ENCODE measurements around the gene MAL. TPM values are rescaled to one million over a fixed set of nuclear protein-coding genes. Genes with fewer than 3 reads are reported as not detected.

The MAL gene
- total RNA-seq, 2 experiments from 2014 or later, result 35.4 to 43.3 TPM

DNA sequence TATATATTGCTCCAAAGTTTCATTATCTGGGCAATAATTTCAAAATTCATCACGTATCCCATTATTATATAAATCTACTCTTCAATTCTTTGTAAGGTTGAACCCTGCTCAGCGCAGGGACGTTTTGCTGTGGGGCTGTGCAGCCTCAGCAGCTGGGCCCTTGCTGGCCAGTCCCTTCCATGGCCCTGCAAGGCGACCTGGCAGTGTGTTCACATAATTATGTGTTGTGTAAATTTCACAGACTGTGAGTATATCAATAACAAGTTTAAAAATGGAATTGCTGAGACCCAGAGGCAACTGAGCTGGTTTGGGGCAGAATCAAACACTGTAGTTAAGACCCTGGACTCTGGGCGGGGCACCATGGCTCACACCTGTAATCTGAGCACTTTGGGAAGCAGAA, 16.1 kb upstream of the MAL start:
- CTCF ChIA-PET, result interaction anchor here (0.6 to 1.2 kb wide), 3 partner anchors 13 to 674 kb away, joined by 3 to 4 read pairs (median 3); no protein-coding TSS in a partner anchor
- intact Hi-C loops (cut with DNase I, micrococcal nuclease), result no loop called here

GRCh38 chr2:95010126-95010525, 15.4 kb upstream of the MAL start:
- no peaks in the 10 kb centered on the region for H3K36me3 Mint-ChIP-seq (ENCODE audit: low read depth)
- ChIA-PET POLR2A (no interaction called here), CTCF (interaction anchor here (0.6 to 1.2 kb wide), 3 partner anchors 12 to 673 kb away, joined by 3 to 4 read pairs (median 3); no protein-coding TSS in a partner anchor)
- intact Hi-C loops (cut with DNase I, micrococcal nuclease), result no loop called here
- ATAC-seq (no peak), DNase-seq (no peak)
- no peak overlapping the region for H3K27ac Mint-ChIP-seq
- H3K4me3 Mint-ChIP-seq, result no peak overlapping the region
- H3K4me1 Mint-ChIP-seq, result no peaks in the 10 kb centered on the region
- H3K27me3 Mint-ChIP-seq, result no peaks in the 10 kb centered on the region
- no peaks in the 10 kb centered on the region for H3K9me3 Mint-ChIP-seq (ENCODE audit: low read depth)

More for the DNA sequence above, 16.1 kb upstream of the MAL start:
- no peak overlapping the region for H3K27ac Mint-ChIP-seq
- no peaks in the 10 kb centered on the region for H3K9me3 Mint-ChIP-seq (ENCODE audit: low read depth)
- ATAC-seq, result no peak
- POLR2A ChIA-PET, result no interaction called here
- no peak overlapping the region for H3K4me3 Mint-ChIP-seq
- no peaks in the 10 kb centered on the region for H3K27me3 Mint-ChIP-seq
- H3K4me1 Mint-ChIP-seq, result no peaks in the 10 kb centered on the region
- H3K36me3 Mint-ChIP-seq (ENCODE audit: low read depth), result no peaks in the 10 kb centered on the region
- no peak for DNase-seq

DNA sequence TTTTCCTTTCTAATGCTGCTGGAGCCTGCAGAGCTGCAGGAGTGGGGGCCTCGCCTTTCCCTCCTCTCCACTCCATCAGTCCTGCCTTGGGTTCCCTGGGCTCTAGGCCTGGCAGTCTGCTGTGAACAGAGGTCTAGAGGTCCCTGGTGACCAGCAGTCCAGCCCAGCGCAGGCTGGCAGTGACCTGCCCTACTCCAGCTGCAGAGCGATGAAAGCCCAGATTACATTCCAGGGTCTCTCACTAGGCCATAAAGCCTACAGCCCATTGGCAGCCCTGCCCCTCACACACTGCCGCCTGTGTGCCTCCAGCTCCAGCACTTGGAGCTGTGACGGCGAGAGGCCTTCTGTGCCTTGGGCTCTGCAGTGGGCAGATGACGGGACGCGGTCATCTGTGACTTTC, 14.8 kb upstream of the MAL start:
- ATAC-seq, result no peak
- ChIA-PET POLR2A (no interaction called here), CTCF (no interaction called here)
- Mint-ChIP-seq H3K36me3 (ENCODE audit: low read depth) (no peaks in the 10 kb centered on the region), H3K4me3 (no peak overlapping the region), H3K27ac (no peak overlapping the region), H3K4me1 (peaks cover 3% of the 10 kb centered on the region), H3K9me3 (ENCODE audit: low read depth) (no peaks in the 10 kb centered on the region), H3K27me3 (no peaks in the 10 kb centered on the region)
- DNase-seq, result no peak
- intact Hi-C loops (cut with DNase I, micrococcal nuclease), result no loop called here

DNA sequence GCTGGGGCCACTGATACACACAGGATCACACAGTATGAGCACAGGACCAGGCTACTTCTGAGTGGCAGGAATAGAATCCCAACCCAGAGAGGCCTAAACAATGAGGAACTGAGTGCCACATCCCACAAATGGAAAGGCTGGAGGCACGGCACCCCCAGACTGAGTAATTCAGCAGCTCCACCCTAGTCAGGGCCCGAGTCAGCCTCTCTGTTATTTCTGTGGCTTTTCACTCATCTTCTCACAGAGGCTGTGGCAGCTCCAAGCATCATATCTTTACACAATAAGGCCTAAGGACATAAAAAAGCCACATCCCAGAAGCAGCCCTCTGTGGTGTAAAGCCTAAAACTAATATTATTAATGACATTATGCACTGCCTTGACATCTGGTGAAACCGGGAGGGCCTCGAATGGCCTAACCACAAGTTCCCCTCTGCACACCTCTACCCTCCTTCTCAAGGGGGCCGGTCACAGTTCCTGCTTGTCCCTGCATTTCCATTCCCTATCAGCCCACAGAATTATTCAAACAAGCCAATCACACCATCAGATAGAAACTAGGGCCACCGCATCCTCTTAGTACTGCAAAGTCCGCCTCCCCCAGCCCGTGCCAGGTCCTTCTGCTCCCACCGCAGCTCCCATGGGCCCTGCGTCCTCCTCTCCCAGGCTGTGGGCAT, 12.5 kb upstream of the MAL start:
- POLR2A ChIA-PET, result no interaction called here
- ATAC-seq, result peak; percentile 43
- Mint-ChIP-seq H3K9me3 (ENCODE audit: low read depth) (no peaks in the 10 kb centered on the region), H3K27me3 (no peaks in the 10 kb centered on the region), H3K27ac (no peak overlapping the region), H3K36me3 (ENCODE audit: low read depth) (no peaks in the 10 kb centered on the region), H3K4me3 (no peak overlapping the region), H3K4me1 (peaks cover 3% of the 10 kb centered on the region)
- intact Hi-C loops (cut with DNase I, micrococcal nuclease), result no loop called here
- CTCF ChIA-PET, result interaction anchor here (1.0 to 2.9 kb wide), 3 partner anchors 10 to 103 kb away, joined by 3 to 17 read pairs (median 11); no protein-coding TSS in a partner anchor
- no peak for DNase-seq

GRCh38 chr2:95013726-95014125, 11.8 kb upstream of the MAL start:
- Mint-ChIP-seq H3K9me3 (ENCODE audit: low read depth) (no peaks in the 10 kb centered on the region), H3K36me3 (ENCODE audit: low read depth) (no peaks in the 10 kb centered on the region), H3K4me3 (no peak overlapping the region), H3K27ac (no peak overlapping the region), H3K4me1 (peaks cover 3% of the 10 kb centered on the region), H3K27me3 (no peaks in the 10 kb centered on the region)
- intact Hi-C loops (cut with DNase I, micrococcal nuclease), result no loop called here
- ChIA-PET POLR2A (no interaction called here), CTCF (interaction anchor here (2.8 to 2.9 kb wide), 2 partner anchors 9 to 102 kb away, joined by 11 to 17 read pairs; no protein-coding TSS in a partner anchor)
- DNase-seq, result no peak
- no peak for ATAC-seq

- H3K4me3 Mint-ChIP-seq, result no peak overlapping the region
- POLR2A ChIA-PET, result no interaction called here
Measured at GRCh38 chr2:95014126-95014708, 11.3 kb upstream of the MAL start.

DNA sequence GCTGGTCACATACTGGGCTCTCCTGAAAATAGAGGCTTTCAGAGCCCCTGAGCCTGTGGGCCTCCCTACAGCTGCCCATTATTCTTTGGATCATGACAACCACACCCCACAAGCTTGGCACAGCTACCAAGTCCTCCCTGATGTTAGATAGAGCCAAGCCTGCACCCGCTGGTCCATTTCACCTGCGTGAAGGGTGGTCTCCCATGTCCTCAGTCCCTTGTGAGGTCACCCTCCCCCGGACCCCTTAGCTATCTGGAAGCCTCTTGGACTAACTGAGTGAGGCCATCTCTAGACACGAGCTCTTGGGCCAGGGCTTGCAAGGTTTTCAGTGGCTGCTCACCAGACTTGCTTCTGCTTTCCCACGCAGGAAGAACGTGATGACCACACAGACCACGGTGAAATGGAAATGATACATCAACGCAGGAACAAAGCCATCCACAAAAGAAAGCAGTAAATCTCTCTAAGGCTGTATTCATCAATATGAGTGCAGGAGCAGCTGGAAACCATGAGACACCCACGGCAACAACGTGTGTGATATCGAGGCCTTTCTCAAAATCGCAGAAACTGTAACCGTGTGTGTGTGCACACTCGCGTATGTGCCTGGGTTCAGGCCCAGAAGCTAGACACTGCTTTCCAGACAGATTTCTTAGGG, 10.1 kb upstream of the MAL start:
- H3K4me1 Mint-ChIP-seq, result peaks cover 3% of the 10 kb centered on the region
- DNase-seq (peak; percentile 54), ATAC-seq (peak; percentile 71)
- no peaks in the 10 kb centered on the region for H3K9me3 Mint-ChIP-seq (ENCODE audit: low read depth)
- intact Hi-C loops (cut with DNase I, micrococcal nuclease), result no loop called here
- ChIA-PET CTCF (interaction anchor here (1.0 to 2.9 kb wide), 4 partner anchors 8 to 100 kb away, joined by 3 to 17 read pairs (median 7); no protein-coding TSS in a partner anchor), POLR2A (interaction anchor here (0.8 kb wide), 1 partner anchor 11 kb away, joined by 3 read pairs; no protein-coding TSS in a partner anchor)
- H3K27me3 Mint-ChIP-seq, result no peaks in the 10 kb centered on the region
- H3K4me3 Mint-ChIP-seq, result no peak overlapping the region
- H3K27ac Mint-ChIP-seq, result peak overlapping the region; percentile 40
- H3K36me3 Mint-ChIP-seq (ENCODE audit: low read depth), result no peaks in the 10 kb centered on the region

More at GRCh38 chr2:95014126-95014708, 11.3 kb upstream of the MAL start:
- H3K9me3 Mint-ChIP-seq (ENCODE audit: low read depth), result no peaks in the 10 kb centered on the region
- H3K4me1 Mint-ChIP-seq, result peaks cover 3% of the 10 kb centered on the region
- DNase-seq (no peak), ATAC-seq (no peak)
- intact Hi-C loops (cut with DNase I, micrococcal nuclease), result no loop called here
- CTCF ChIA-PET, result interaction anchor here (0.6 to 2.9 kb wide), 4 partner anchors 9 to 102 kb away, joined by 3 to 17 read pairs (median 7); no protein-coding TSS in a partner anchor
- H3K27ac Mint-ChIP-seq, result no peak overlapping the region
- no peaks in the 10 kb centered on the region for H3K36me3 Mint-ChIP-seq (ENCODE audit: low read depth)
- H3K27me3 Mint-ChIP-seq, result no peaks in the 10 kb centered on the region

- CTCF ChIA-PET, result no interaction called here
- Mint-ChIP-seq H3K4me3 (no peak overlapping the region), H3K36me3 (ENCODE audit: low read depth) (no peaks in the 10 kb centered on the region), H3K4me1 (peaks cover 3% of the 10 kb centered on the region), H3K9me3 (ENCODE audit: low read depth) (no peaks in the 10 kb centered on the region), H3K27me3 (no peaks in the 10 kb centered on the region), H3K27ac (no peak overlapping the region)
- no peak for DNase-seq
- intact Hi-C loops (cut with DNase I, micrococcal nuclease), result no loop called here
- POLR2A ChIA-PET, result no interaction called here
- ATAC-seq, result no peak
Measured at GRCh38 chr2:95016616-95017015, 8.9 kb upstream of the MAL start.

GRCh38 chr2:95017071-95017501, 8.4 kb upstream of the MAL start:
- H3K27me3 Mint-ChIP-seq, result no peaks in the 10 kb centered on the region
- intact Hi-C loops (cut with DNase I, micrococcal nuclease), result no loop called here
- ChIA-PET CTCF (no interaction called here), POLR2A (no interaction called here)
- H3K9me3 Mint-ChIP-seq (ENCODE audit: low read depth), result no peaks in the 10 kb centered on the region
- peaks cover 5% of the 10 kb centered on the region for H3K4me1 Mint-ChIP-seq
- H3K27ac Mint-ChIP-seq, result no peak overlapping the region
- no peak overlapping the region for H3K4me3 Mint-ChIP-seq
- no peaks in the 10 kb centered on the region for H3K36me3 Mint-ChIP-seq (ENCODE audit: low read depth)
- DNase-seq, result no peak
- no peak for ATAC-seq

DNA sequence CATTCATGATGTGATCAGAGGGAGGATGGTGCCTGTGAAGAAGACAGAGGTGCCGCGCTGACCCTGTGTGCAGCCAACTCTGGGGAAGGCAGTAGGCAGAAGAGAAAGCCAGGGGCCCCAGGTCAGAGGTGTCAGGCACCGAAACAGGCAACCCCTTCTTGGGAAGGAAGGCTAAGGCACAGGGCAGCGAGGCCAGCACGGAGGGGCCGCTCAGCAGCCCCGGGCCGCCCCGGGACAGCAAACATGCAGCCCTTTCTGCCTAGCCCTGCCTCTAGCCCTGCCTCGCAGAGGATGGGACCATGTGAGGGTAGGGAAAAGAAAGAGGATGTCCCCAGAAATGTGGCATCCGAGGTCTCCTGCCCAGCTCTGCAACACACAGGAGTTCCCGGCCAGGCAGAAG, 7.7 kb upstream of the MAL start:
- ChIA-PET CTCF (no interaction called here), POLR2A (no interaction called here)
- Mint-ChIP-seq H3K4me3 (no peak overlapping the region), H3K9me3 (ENCODE audit: low read depth) (no peaks in the 10 kb centered on the region), H3K4me1 (peaks cover 12% of the 10 kb centered on the region), H3K36me3 (ENCODE audit: low read depth) (no peaks in the 10 kb centered on the region), H3K27ac (no peak overlapping the region), H3K27me3 (no peaks in the 10 kb centered on the region)
- DNase-seq (no peak), ATAC-seq (no peak)
- intact Hi-C loops (cut with DNase I, micrococcal nuclease), result no loop called here

GRCh38 chr2:95018301-95018700, 7.2 kb upstream of the MAL start:
- intact Hi-C loops (cut with DNase I, micrococcal nuclease), result no loop called here
- Mint-ChIP-seq H3K27ac (no peak overlapping the region), H3K4me3 (no peak overlapping the region), H3K36me3 (ENCODE audit: low read depth) (no peaks in the 10 kb centered on the region), H3K9me3 (ENCODE audit: low read depth) (no peaks in the 10 kb centered on the region), H3K27me3 (no peaks in the 10 kb centered on the region), H3K4me1 (peaks cover 16% of the 10 kb centered on the region)
- ATAC-seq, result no peak
- POLR2A ChIA-PET, result no interaction called here
- DNase-seq, result no peak
- CTCF ChIA-PET, result interaction anchor here (0.8 to 9.8 kb wide), 3 partner anchors 59 to 136 kb away, joined by 3 to 291 read pairs (median 5); no protein-coding TSS in a partner anchor
